Mammary epithelial cell (primary cell): ENCODE results near the gene TOB1.

Experiments
- EZH2 ChIP-seq: IDR thresholded peaks from 2 replicates; pipeline ENCODE4 v1.6.1; 2012; ENCODE audit warnings: low read length, inconsistent platforms, borderline replicate concordance
- TF ChIP-seq, protein P1 (sequence below), 2 donors: IDR thresholded peaks in 1 of 2; conservative IDR thresholded peaks in 1 of 2; 2 replicates each; pipeline ENCODE4 v1.5.1; 2011 to 2012; ENCODE audit warnings: inconsistent platforms in 2 of 2, low read length in 2 of 2, mild to moderate bottlenecking in 2 of 2, control low read depth in 1 of 2, low read depth in 1 of 2; ENCODE audit not compliant: insufficient read depth in 1 of 2; ENCODE audit errors: extremely low read depth in 1 of 2

GRCh38 chr17:50883850-50884438 lies 17.8 kb upstream of the TOB1 start:
- TF ChIP-seq, protein P1, sequence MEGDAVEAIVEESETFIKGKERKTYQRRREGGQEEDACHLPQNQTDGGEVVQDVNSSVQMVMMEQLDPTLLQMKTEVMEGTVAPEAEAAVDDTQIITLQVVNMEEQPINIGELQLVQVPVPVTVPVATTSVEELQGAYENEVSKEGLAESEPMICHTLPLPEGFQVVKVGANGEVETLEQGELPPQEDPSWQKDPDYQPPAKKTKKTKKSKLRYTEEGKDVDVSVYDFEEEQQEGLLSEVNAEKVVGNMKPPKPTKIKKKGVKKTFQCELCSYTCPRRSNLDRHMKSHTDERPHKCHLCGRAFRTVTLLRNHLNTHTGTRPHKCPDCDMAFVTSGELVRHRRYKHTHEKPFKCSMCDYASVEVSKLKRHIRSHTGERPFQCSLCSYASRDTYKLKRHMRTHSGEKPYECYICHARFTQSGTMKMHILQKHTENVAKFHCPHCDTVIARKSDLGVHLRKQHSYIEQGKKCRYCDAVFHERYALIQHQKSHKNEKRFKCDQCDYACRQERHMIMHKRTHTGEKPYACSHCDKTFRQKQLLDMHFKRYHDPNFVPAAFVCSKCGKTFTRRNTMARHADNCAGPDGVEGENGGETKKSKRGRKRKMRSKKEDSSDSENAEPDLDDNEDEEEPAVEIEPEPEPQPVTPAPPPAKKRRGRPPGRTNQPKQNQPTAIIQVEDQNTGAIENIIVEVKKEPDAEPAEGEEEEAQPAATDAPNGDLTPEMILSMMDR (conservative IDR thresholded peaks at IDR 0.05 in 1 of 2, IDR thresholded peaks at IDR 0.05 in 1 of 2; ENCODE audit: extremely low read depth in 1 of 2, insufficient read depth in 1 of 2, low read depth in 1 of 2, low read length in 2 of 2) = no peak
- no peak for TF ChIP-seq EZH2
